HepG2 (cell line): ENCODE data around the gene BABAM2.

Source experiments
- ARNT ChIP-seq: fragments of 450-650 bp; IDR thresholded peaks from 2 replicates; pipeline ENCODE4 v1.6.1; 2017
- CEBPB ChIP-seq: IDR thresholded peaks from 2 replicates; pipeline ENCODE4 v1.6.1; 2011; ENCODE audit warnings: low read depth, low read length, improper control_type of control experiment, borderline replicate concordance
- CTCF ChIP-seq: sonication (generic); formaldehyde crosslinking; IDR thresholded peaks from 2 replicates; pipeline ENCODE4 v1.5.0; 2020; ENCODE audit warnings: mild to moderate bottlenecking, missing genetic modification reagents, moderate library complexity
- MAFK ChIP-seq, 2 experiments: IDR thresholded peaks in 1 of 2; conservative IDR thresholded peaks in 1 of 2; 2 replicates each; pipeline ENCODE4 v1.6.1; 2011; ENCODE audit warnings: improper control_type of control experiment in 2 of 2, low read length in 2 of 2
- NR2F1 ChIP-seq, 2 experiments: fragments of 450-650 bp in 1 of 2; formaldehyde crosslinking in 1 of 2; IDR thresholded peaks; 2 replicates each; pipeline versions ENCODE4 v1.5.0 to v1.6.1; 2016 to 2020; ENCODE audit warnings: mild to moderate bottlenecking in 1 of 2, missing compliant biosample characterization in 1 of 2, missing genetic modification reagents in 1 of 2, moderate library complexity in 1 of 2
- REST ChIP-seq, 2 experiments: IDR thresholded peaks; 2 replicates each; pipeline ENCODE4 v1.6.1; 2011 to 2012; ENCODE audit warnings: low read length in 2 of 2, borderline replicate concordance in 1 of 2, low read depth in 1 of 2, mild to moderate bottlenecking in 1 of 2, moderate library complexity in 1 of 2
- SIN3B ChIP-seq: fragments of 150-350 bp; IDR thresholded peaks from 2 replicates; pipeline ENCODE4 v1.6.1; 2014; ENCODE audit warnings: low read length
- TEAD3 ChIP-seq: optimal IDR thresholded peaks from 2 replicates; pipeline ENCODE3; 2016; ENCODE audit warnings: borderline replicate concordance
- ZNF121 ChIP-seq: sonication (generic); formaldehyde crosslinking; IDR thresholded peaks from 2 replicates; pipeline ENCODE4 v1.5.0; 2020; ENCODE audit warnings: mild to moderate bottlenecking, missing genetic modification reagents
- ZNF224 ChIP-seq: sonication (generic); formaldehyde crosslinking; IDR thresholded peaks from 2 replicates; pipeline ENCODE4 v1.5.0; 2020; ENCODE audit warnings: mild to moderate bottlenecking, missing genetic modification reagents
- ZNF333 ChIP-seq: sonication (generic); formaldehyde crosslinking; IDR thresholded peaks from 2 replicates; pipeline ENCODE4 v1.4.0; 2020; ENCODE audit warnings: mild to moderate bottlenecking, missing genetic modification reagents, borderline replicate concordance
- ZNF362 ChIP-seq: sonication (generic); formaldehyde crosslinking; IDR thresholded peaks from 2 replicates; pipeline ENCODE4 v1.4.0; 2020; ENCODE audit warnings: missing genetic modification reagents, mild to moderate bottlenecking, borderline replicate concordance
- ZNF383 ChIP-seq: sonication (generic); formaldehyde crosslinking; IDR thresholded peaks from 2 replicates; pipeline ENCODE4 v1.4.0; 2020; ENCODE audit warnings: missing genetic modification reagents, mild to moderate bottlenecking, borderline replicate concordance
- ZNF512 ChIP-seq: sonication (generic); formaldehyde crosslinking; IDR thresholded peaks from 2 replicates; pipeline ENCODE4 v1.4.0; 2020; ENCODE audit warnings: mild to moderate bottlenecking, missing genetic modification reagents

GRCh38 chr2:27890146-27890923 is at the start of gene BABAM2, which contains the start of gene RBKS:
- TF ChIP-seq ZNF362 (CRISPR knock-in tag) = peak; percentile 44; the same call in 1 of the 2 replicates
- TF ChIP-seq SIN3B = peak; percentile 19; the same call in 1 of the 2 replicates
- TF ChIP-seq NR2F1 (CRISPR knock-in tag; IDR thresholded peaks at IDR 0.05) = peak; percentile 99 to 100
- no peak for TF ChIP-seq CEBPB
- TF ChIP-seq ZNF383 = no peak
- no peak for TF ChIP-seq MAFK (conservative IDR thresholded peaks at IDR 0.05 in 1 of 2, IDR thresholded peaks at IDR 0.05 in 1 of 2; ENCODE audit: low read length in 2 of 2)
- 0 out of 2 replicates have a peak, but pooled peaks have one; percentile 40 for TF ChIP-seq ZNF121 (CRISPR knock-in tag)
- peak; percentile 23 to 86 for TF ChIP-seq REST (IDR thresholded peaks at IDR 0.05; ENCODE audit: borderline replicate concordance in 1 of 2, low read depth in 1 of 2, low read length in 2 of 2)
- TF ChIP-seq CTCF = peak; percentile 17; the same call in 1 of the 2 replicates
- no peak for TF ChIP-seq ARNT
- TF ChIP-seq ZNF224 (CRISPR knock-in tag) = no peak
- TF ChIP-seq ZNF333 (CRISPR knock-in tag) = 0 out of 2 replicates have a peak, but pooled peaks have one; percentile 44
- peak; percentile 82; the same call in 1 of the 2 replicates for TF ChIP-seq ZNF512 (CRISPR knock-in tag)
- TF ChIP-seq TEAD3 (CRISPR knock-in tag) = peak; percentile 18
